Liver (tissue), 9 donors: ENCODE measurements around the gene B4GALT2. TPM values are rescaled to one million over a fixed set of nuclear protein-coding genes. Genes with fewer than 3 reads are reported as not detected.

ENCODE experiments used
- DNase-seq: peaks from one replicate; pipeline ENCODE4 v3.0.0-alpha.2; 2017; ENCODE audit warnings: low spot score
- H3K27ac ChIP-seq, 2 donors: one replicate each; pipeline ENCODE4 v1.7.0; 2013; ENCODE audit warnings: inconsistent platforms in 2 of 2, low read length in 2 of 2, control low read depth in 1 of 2, low read depth in 1 of 2, mild to moderate bottlenecking in 1 of 2
- H3K27me3 ChIP-seq, 4 donors: one replicate each; pipeline versions ENCODE4 v1.6.1 to v1.7.0; 2013; ENCODE audit warnings: low read length in 3 of 4, inconsistent platforms in 1 of 4, mild to moderate bottlenecking in 1 of 4, moderate library complexity in 1 of 4; ENCODE audit not compliant: control insufficient read depth in 4 of 4, insufficient read depth in 4 of 4
- H3K36me3 ChIP-seq, 4 donors: one replicate each; pipeline versions ENCODE4 v1.6.1 to v1.7.0; 2013; ENCODE audit warnings: low read length in 3 of 4, mild to moderate bottlenecking in 3 of 4, low read depth in 1 of 4, moderate library complexity in 1 of 4; ENCODE audit not compliant: control insufficient read depth in 4 of 4, insufficient read depth in 3 of 4
- H3K4me1 ChIP-seq, 4 donors: one replicate each; pipeline versions ENCODE4 v1.6.1 to v1.7.0; 2013; ENCODE audit warnings: low read length in 3 of 4, mild to moderate bottlenecking in 3 of 4, moderate library complexity in 1 of 4; ENCODE audit not compliant: control insufficient read depth in 4 of 4, insufficient read depth in 4 of 4
- H3K4me3 ChIP-seq, 3 donors: one replicate each; pipeline versions ENCODE4 v1.6.1 to v1.7.0; 2013; ENCODE audit warnings: low read length in 3 of 3, control low read depth in 1 of 3, low read depth in 1 of 3, mild to moderate bottlenecking in 1 of 3
- H3K9ac ChIP-seq, 2 donors: one replicate each; pipeline ENCODE4 v1.7.0; 2013; ENCODE audit warnings: low read length in 2 of 2, mild to moderate bottlenecking in 2 of 2, moderate library complexity in 2 of 2, control low read depth in 1 of 2, low read depth in 1 of 2
- H3K9me3 ChIP-seq, 4 donors: one replicate each; pipeline versions ENCODE4 v1.6.1 to v1.7.0; 2013; ENCODE audit warnings: low read length in 3 of 4; ENCODE audit not compliant: control insufficient read depth in 4 of 4
- EGR1 ChIP-seq, 2 donors: IDR thresholded peaks; 2 replicates each; pipeline ENCODE4 v1.6.1; 2016 to 2018; ENCODE audit warnings: antibody characterized with exemption in 2 of 2, low read depth in 2 of 2
- FOXA1 ChIP-seq: IDR thresholded peaks from 2 replicates; pipeline ENCODE4 v1.6.1; 2016; ENCODE audit warnings: antibody characterized with exemption
- FOXA2 ChIP-seq: IDR thresholded peaks from 2 replicates; pipeline ENCODE4 v1.6.1; 2016; ENCODE audit warnings: antibody characterized with exemption
- GABPA ChIP-seq, 2 donors: IDR thresholded peaks in 1 of 2; conservative IDR thresholded peaks in 1 of 2; 2 replicates each; pipeline ENCODE4 v1.6.1; 2016; ENCODE audit warnings: antibody characterized with exemption in 2 of 2, mild to moderate bottlenecking in 1 of 2, moderate library complexity in 1 of 2
- HNF4A ChIP-seq, 2 donors: conservative IDR thresholded peaks; 2 replicates each; pipeline ENCODE4 v1.6.1; 2016; ENCODE audit warnings: antibody characterized with exemption in 2 of 2, mild to moderate bottlenecking in 2 of 2
- HNF4G ChIP-seq: IDR thresholded peaks from 2 replicates; pipeline ENCODE4 v1.6.1; 2016; ENCODE audit warnings: antibody characterized with exemption
- JUND ChIP-seq, 2 donors: IDR thresholded peaks; 2 replicates each; pipeline ENCODE4 v1.6.1; 2016; ENCODE audit warnings: antibody characterized with exemption in 2 of 2
- NR2F2 ChIP-seq: IDR thresholded peaks from 2 replicates; pipeline ENCODE4 v1.6.1; 2016; ENCODE audit warnings: antibody characterized with exemption
- RAD21 ChIP-seq, 2 donors: IDR thresholded peaks; 2 replicates each; pipeline ENCODE4 v1.6.1; 2016; ENCODE audit warnings: antibody characterized with exemption in 2 of 2, mild to moderate bottlenecking in 2 of 2
- RXRA ChIP-seq, 2 donors: IDR thresholded peaks; 2 replicates each; pipeline ENCODE4 v1.6.1; 2017 to 2018; ENCODE audit warnings: antibody characterized with exemption in 2 of 2, mild to moderate bottlenecking in 1 of 2
- SP1 ChIP-seq: IDR thresholded peaks from 2 replicates; pipeline ENCODE4 v1.6.1; 2018; ENCODE audit warnings: antibody characterized with exemption, mild to moderate bottlenecking
- TAF1 ChIP-seq: conservative IDR thresholded peaks from 2 replicates; pipeline ENCODE4 v1.6.1; 2016; ENCODE audit warnings: antibody characterized with exemption, mild to moderate bottlenecking
- YY1 ChIP-seq: IDR thresholded peaks from 2 replicates; pipeline ENCODE4 v1.6.1; 2016; ENCODE audit warnings: antibody characterized with exemption, mild to moderate bottlenecking
- WGBS: extraction: QIAGEN DNeasy Blood & Tissue Kit; methylation state at CpG from one replicate; pipeline ENCODE4 v1.1.7; 2013; 5-methylcytosine and 5-hydroxymethylcytosine counted together
- polyA plus RNA-seq, 2 donors: library from polyadenylated mRNA; stranded (reverse) in 1 of 2; unstranded in 1 of 2; fragments of 200-250 nt in 1 of 2; fragments of >200 nt in 1 of 2; fragmentation: Nextera tagmentation in 1 of 2; extraction: Ambion mirVana in 1 of 2; gene quantifications; one replicate each; pipeline versions ENCODE4 v1.2.1 to v1.2.3, GENCODE V29; 2013 to 2015
- total RNA-seq, 2 donors: library from RNA; depleted of rRNA; stranded (reverse); fragments of >200 nt; gene quantifications; one replicate each; pipeline ENCODE4 v1.2.3, GENCODE V29; 2014
- TF ChIP-seq, protein P1 (sequence below): fragments of 150-350 bp; IDR thresholded peaks from 2 replicates; pipeline ENCODE4 v1.5.1; 2017; ENCODE audit warnings: improper control_type of control experiment, low read depth, low read length; ENCODE audit not compliant: missing input control
- TF ChIP-seq, protein P2 (sequence below): IDR thresholded peaks from 2 replicates; pipeline ENCODE4 v1.6.1; 2016; ENCODE audit warnings: antibody characterized with exemption
- TF ChIP-seq, protein P3 (sequence below): IDR thresholded peaks from 2 replicates; pipeline ENCODE4 v1.6.1; 2016; ENCODE audit warnings: antibody characterized with exemption
- TF ChIP-seq, protein P4 (sequence below): IDR thresholded peaks from 2 replicates; pipeline ENCODE4 v1.6.1; 2016; ENCODE audit warnings: antibody characterized with exemption
- TF ChIP-seq, protein P5 (sequence below): IDR thresholded peaks from 2 replicates; pipeline ENCODE4 v1.6.1; 2016; ENCODE audit warnings: antibody characterized with exemption, mild to moderate bottlenecking
- donor health status: healthy.
- donor health status: healthy.
- donor health status: healthy.
- donor health status: healthy.
- donor health status: healthy.

B4GALT2 gene
- total and polyA plus RNA-seq, 4 donors, result 2.9 to 31.5 (median 16.1) TPM

DNA sequence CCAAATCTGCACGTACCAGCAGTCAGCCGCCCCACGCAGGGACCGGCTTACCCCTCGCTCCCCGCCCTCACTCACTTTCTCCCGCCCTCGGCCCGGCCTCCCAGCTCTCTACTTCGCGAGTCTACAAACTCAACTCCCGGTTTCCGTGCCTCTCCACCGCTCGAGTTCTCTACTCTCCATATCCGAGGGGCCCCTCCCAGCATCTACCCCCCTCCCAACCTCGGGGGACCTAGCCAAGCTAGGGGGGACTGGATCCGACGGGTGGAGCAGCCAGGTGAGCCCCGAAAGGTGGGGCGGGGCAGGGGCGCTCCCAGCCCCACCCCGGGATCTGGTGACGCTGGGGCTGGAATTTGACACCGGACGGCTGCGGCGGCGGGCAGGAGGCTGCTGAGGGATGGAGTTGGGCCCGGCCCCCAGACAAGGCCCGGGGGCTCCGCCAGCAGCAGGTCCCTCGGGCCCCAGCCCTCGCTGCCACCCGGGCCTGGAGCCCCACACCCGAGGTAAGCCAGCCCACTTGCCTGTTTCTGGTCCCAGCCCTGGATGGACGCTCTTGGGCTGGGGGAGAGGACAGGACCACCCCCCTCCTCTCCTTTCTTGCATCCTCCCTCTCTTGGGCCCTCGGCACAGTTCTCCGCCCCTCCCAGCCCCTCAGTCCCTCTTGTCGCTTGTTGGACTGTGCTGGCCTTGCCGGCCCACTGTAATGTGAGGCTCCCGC, 45.5 kb upstream of the B4GALT2 start, which contains the start of gene ARTN:
TSS of gene ARTN (plus strand) at position 416 of the 715 bp plus-strand sequence. CDS start 1,856 bp downstream, outside the sequence.
- TF ChIP-seq, protein P1, sequence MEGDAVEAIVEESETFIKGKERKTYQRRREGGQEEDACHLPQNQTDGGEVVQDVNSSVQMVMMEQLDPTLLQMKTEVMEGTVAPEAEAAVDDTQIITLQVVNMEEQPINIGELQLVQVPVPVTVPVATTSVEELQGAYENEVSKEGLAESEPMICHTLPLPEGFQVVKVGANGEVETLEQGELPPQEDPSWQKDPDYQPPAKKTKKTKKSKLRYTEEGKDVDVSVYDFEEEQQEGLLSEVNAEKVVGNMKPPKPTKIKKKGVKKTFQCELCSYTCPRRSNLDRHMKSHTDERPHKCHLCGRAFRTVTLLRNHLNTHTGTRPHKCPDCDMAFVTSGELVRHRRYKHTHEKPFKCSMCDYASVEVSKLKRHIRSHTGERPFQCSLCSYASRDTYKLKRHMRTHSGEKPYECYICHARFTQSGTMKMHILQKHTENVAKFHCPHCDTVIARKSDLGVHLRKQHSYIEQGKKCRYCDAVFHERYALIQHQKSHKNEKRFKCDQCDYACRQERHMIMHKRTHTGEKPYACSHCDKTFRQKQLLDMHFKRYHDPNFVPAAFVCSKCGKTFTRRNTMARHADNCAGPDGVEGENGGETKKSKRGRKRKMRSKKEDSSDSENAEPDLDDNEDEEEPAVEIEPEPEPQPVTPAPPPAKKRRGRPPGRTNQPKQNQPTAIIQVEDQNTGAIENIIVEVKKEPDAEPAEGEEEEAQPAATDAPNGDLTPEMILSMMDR, result no peak
- no peak for TF ChIP-seq YY1
- no peak for TF ChIP-seq HNF4G
- TF ChIP-seq RXRA (IDR thresholded peaks at IDR 0.05), result no peak
- TF ChIP-seq, protein P2, sequence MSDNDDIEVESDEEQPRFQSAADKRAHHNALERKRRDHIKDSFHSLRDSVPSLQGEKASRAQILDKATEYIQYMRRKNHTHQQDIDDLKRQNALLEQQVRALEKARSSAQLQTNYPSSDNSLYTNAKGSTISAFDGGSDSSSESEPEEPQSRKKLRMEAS, result no peak
- no peak for TF ChIP-seq SP1
- TF ChIP-seq, protein P3, sequence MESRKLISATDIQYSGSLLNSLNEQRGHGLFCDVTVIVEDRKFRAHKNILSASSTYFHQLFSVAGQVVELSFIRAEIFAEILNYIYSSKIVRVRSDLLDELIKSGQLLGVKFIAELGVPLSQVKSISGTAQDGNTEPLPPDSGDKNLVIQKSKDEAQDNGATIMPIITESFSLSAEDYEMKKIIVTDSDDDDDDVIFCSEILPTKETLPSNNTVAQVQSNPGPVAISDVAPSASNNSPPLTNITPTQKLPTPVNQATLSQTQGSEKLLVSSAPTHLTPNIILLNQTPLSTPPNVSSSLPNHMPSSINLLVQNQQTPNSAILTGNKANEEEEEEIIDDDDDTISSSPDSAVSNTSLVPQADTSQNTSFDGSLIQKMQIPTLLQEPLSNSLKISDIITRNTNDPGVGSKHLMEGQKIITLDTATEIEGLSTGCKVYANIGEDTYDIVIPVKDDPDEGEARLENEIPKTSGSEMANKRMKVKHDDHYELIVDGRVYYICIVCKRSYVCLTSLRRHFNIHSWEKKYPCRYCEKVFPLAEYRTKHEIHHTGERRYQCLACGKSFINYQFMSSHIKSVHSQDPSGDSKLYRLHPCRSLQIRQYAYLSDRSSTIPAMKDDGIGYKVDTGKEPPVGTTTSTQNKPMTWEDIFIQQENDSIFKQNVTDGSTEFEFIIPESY, result no peak
- TF ChIP-seq, protein P4, sequence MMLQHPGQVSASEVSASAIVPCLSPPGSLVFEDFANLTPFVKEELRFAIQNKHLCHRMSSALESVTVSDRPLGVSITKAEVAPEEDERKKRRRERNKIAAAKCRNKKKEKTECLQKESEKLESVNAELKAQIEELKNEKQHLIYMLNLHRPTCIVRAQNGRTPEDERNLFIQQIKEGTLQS, result no peak
- no peak for TF ChIP-seq FOXA1
- TF ChIP-seq NR2F2, result no peak
- no peak for TF ChIP-seq FOXA2
- no peak for TF ChIP-seq HNF4A (conservative IDR thresholded peaks at IDR 0.05)
- no peak for TF ChIP-seq JUND (IDR thresholded peaks at IDR 0.05)
- TF ChIP-seq GABPA (IDR thresholded peaks at IDR 0.05 in 1 of 2, conservative IDR thresholded peaks at IDR 0.05 in 1 of 2), result no peak
- TF ChIP-seq TAF1, result no peak
- TF ChIP-seq, protein P5, sequence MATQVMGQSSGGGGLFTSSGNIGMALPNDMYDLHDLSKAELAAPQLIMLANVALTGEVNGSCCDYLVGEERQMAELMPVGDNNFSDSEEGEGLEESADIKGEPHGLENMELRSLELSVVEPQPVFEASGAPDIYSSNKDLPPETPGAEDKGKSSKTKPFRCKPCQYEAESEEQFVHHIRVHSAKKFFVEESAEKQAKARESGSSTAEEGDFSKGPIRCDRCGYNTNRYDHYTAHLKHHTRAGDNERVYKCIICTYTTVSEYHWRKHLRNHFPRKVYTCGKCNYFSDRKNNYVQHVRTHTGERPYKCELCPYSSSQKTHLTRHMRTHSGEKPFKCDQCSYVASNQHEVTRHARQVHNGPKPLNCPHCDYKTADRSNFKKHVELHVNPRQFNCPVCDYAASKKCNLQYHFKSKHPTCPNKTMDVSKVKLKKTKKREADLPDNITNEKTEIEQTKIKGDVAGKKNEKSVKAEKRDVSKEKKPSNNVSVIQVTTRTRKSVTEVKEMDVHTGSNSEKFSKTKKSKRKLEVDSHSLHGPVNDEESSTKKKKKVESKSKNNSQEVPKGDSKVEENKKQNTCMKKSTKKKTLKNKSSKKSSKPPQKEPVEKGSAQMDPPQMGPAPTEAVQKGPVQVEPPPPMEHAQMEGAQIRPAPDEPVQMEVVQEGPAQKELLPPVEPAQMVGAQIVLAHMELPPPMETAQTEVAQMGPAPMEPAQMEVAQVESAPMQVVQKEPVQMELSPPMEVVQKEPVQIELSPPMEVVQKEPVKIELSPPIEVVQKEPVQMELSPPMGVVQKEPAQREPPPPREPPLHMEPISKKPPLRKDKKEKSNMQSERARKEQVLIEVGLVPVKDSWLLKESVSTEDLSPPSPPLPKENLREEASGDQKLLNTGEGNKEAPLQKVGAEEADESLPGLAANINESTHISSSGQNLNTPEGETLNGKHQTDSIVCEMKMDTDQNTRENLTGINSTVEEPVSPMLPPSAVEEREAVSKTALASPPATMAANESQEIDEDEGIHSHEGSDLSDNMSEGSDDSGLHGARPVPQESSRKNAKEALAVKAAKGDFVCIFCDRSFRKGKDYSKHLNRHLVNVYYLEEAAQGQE, result no peak
- no peak for TF ChIP-seq EGR1 (IDR thresholded peaks at IDR 0.05; ENCODE audit: low read depth in 2 of 2)
- TF ChIP-seq RAD21 (IDR thresholded peaks at IDR 0.05), result no peak
- Histone ChIP-seq H3K9me3 (no peaks in the 10 kb centered on the region), H3K9ac (peak within 1 kb of the TSS in 1 of 2 donors; percentile 23), H3K36me3 (peaks cover 0 to 4% (median 0%) of the 10 kb centered on the region in 4 donors), H3K27me3 (no peaks in the 10 kb centered on the region), H3K4me1 (peaks cover 10 to 27% (median 15%) of the 10 kb centered on the region in 4 donors), H3K27ac (no peak within 1 kb of the TSS), H3K4me3 (peak within 1 kb of the TSS in 1 of 3 donors; percentile 36)
- 6% methylated on average over 42 of the region's 42 CpGs for WGBS
- no peak for DNase-seq
